GM12878 (cell line): ENCODE results near the gene MICALL2. TPM values are rescaled to one million over a fixed set of nuclear protein-coding genes. Genes with fewer than 3 reads are reported as not detected.

Experiments
- ATAC-seq: fragments of 200-7000 bp; cut with Tn5 transposase; 3 replicates; pipeline ENCODE4 v1.9.1; 2020; ENCODE audit warnings: mild to moderate bottlenecking, moderate library complexity
- BruUV-seq: library from RNA; stranded (reverse); fragments of 400-500 nt; replicated peaks from 2 replicates; lab custom pipeline; 2021; lab: Mats Ljungman, UMichigan
- CTCF ChIA-PET: fragments of 300-600 bp; sonication (Branson Sonifier 250); formaldehyde crosslinking; extraction: SDS; loops from one replicate; lab custom pipeline; 2021; ENCODE audit warnings: inconsistent platforms; lab: Yijun Ruan, JAX
- POLR2A ChIA-PET: fragments of 350-600 bp; formaldehyde crosslinking; extraction: SDS; loops from one replicate; lab custom pipeline; 2021; ENCODE audit warnings: inconsistent platforms; lab: Charles Lee
- RAD21 ChIA-PET: fragments of 300-600 bp; sonication (Branson Sonifier 250); formaldehyde crosslinking; loops from one replicate; lab custom pipeline; 2023; ENCODE audit warnings: antibody characterized with exemption; ENCODE audit not compliant: unreplicated experiment; lab: Charles Lee
- SMC1A ChIA-PET: fragments of 300-600 bp; sonication (Branson Sonifier 250); formaldehyde crosslinking; loops from one replicate; lab custom pipeline; 2023; ENCODE audit not compliant: unreplicated experiment, uncharacterized antibody; lab: Charles Lee
- DNase-seq: peaks from one replicate; pipeline ENCODE4 v3.0.0-alpha.2; 2011; ENCODE audit warnings: low read depth, low spot score
- FAIRE-seq: peaks from 3 replicates; lab custom pipeline; 2011; peaks lifted over from hg19 to GRCh38; lab: Jason Lieb, UNC
- H2AFZ ChIP-seq: 2 replicates; pipeline ENCODE4 v1.6.0; 2011; ENCODE audit warnings: low read depth, low read length, control low read depth; ENCODE audit not compliant: control insufficient read depth
- H3K27ac ChIP-seq: 2 replicates; pipeline ENCODE4 v1.5.1; 2011; ENCODE audit warnings: control low read depth; ENCODE audit not compliant: control insufficient read depth, insufficient read depth
- H3K27me3 ChIP-seq, 2 experiments: replicated peaks in 1 of 2; 2 replicates each; pipeline versions ENCODE4 v1.6.0 to v1.6.1; 2011; ENCODE audit warnings: low read length in 1 of 2; ENCODE audit not compliant: control insufficient read depth in 2 of 2, insufficient read depth in 2 of 2
- H3K36me3 ChIP-seq, 2 experiments: 2 replicates each; pipeline ENCODE4 v1.5.1; 2011; ENCODE audit warnings: low read length in 1 of 2; ENCODE audit not compliant: control insufficient read depth in 2 of 2, insufficient read depth in 2 of 2
- H3K4me1 ChIP-seq: 2 replicates; pipeline ENCODE4 v1.6.1; 2011; ENCODE audit warnings: mild to moderate bottlenecking, low read length, moderate library complexity, mixed read lengths; ENCODE audit not compliant: control insufficient read depth, insufficient read depth
- H3K4me2 ChIP-seq: 2 replicates; pipeline ENCODE4 v1.6.0; 2011; ENCODE audit warnings: control low read depth; ENCODE audit not compliant: control insufficient read depth, insufficient read depth
- H3K4me3 ChIP-seq: fragments of 200-600 bp; sonication (generic); 2 replicates; pipeline ENCODE4 v1.5.1; 2016
- H3K79me2 ChIP-seq: 2 replicates; pipeline ENCODE4 v1.6.0; 2011; ENCODE audit warnings: low read length; ENCODE audit not compliant: control insufficient read depth, insufficient read depth
- H3K9ac ChIP-seq: 2 replicates; pipeline ENCODE4 v1.8.0; 2011; ENCODE audit warnings: low read length, control low read depth, mixed read lengths; ENCODE audit not compliant: control insufficient read depth, insufficient read depth
- H3K9me3 ChIP-seq: replicated peaks from 3 replicates; pipeline ENCODE4 v1.5.1; 2011; ENCODE audit warnings: mild to moderate bottlenecking, low read length; ENCODE audit not compliant: control insufficient read depth, insufficient read depth
- H4K20me1 ChIP-seq: 2 replicates; pipeline ENCODE4 v1.6.0; 2011; ENCODE audit not compliant: control insufficient read depth, insufficient read depth
- ATF2 ChIP-seq: IDR thresholded peaks from 2 replicates; pipeline ENCODE4 v1.6.1; 2012; ENCODE audit warnings: low read length, inconsistent platforms
- ATF3 ChIP-seq: IDR thresholded peaks from 2 replicates; pipeline ENCODE4 v1.6.1; 2011; ENCODE audit warnings: low read depth, mild to moderate bottlenecking, low read length, moderate library complexity, borderline replicate concordance; ENCODE audit errors: extremely low read depth
- BHLHE40 ChIP-seq, 2 experiments: fragments of 450-650 bp in 1 of 2; IDR thresholded peaks; 2 replicates each; pipeline ENCODE4 v1.6.1; 2011 to 2017; ENCODE audit warnings: low read depth in 2 of 2, borderline replicate concordance in 1 of 2, improper control_type of control experiment in 1 of 2, low read length in 1 of 2, mild to moderate bottlenecking in 1 of 2
- MEF2B ChIP-seq: fragments of 450-650 bp; IDR thresholded peaks from 2 replicates; pipeline ENCODE4 v1.6.1; 2018; ENCODE audit warnings: mild to moderate bottlenecking, moderate library complexity; ENCODE audit not compliant: partially characterized antibody, poor library complexity, severe bottlenecking
- MTA2 ChIP-seq: fragments of 450-650 bp; IDR thresholded peaks from 2 replicates; pipeline ENCODE4 v1.6.1; 2016; ENCODE audit warnings: low read depth, mild to moderate bottlenecking, moderate library complexity
- MTA3 ChIP-seq: IDR thresholded peaks from 2 replicates; pipeline ENCODE4 v1.6.1; 2012; ENCODE audit warnings: low read length, inconsistent platforms, borderline replicate concordance
- PAX8 ChIP-seq: fragments of 450-650 bp; IDR thresholded peaks from 2 replicates; pipeline ENCODE4 v1.6.1; 2017; ENCODE audit warnings: mild to moderate bottlenecking, moderate library complexity
- RAD51 ChIP-seq: fragments of 450-650 bp; IDR thresholded peaks from 2 replicates; pipeline ENCODE4 v1.6.1; 2016; ENCODE audit warnings: moderate library complexity, mild to moderate bottlenecking, inconsistent platforms
- RFX5 ChIP-seq: IDR thresholded peaks from 2 replicates; pipeline ENCODE4 v1.6.1; 2011; ENCODE audit warnings: low read depth, low read length, improper control_type of control experiment
- TCF12 ChIP-seq: IDR thresholded peaks from 2 replicates; pipeline ENCODE4 v1.6.1; 2011; ENCODE audit warnings: low read depth, mild to moderate bottlenecking, low read length
- TCF3 ChIP-seq: IDR thresholded peaks from 2 replicates; pipeline ENCODE4 v1.6.1; 2012; ENCODE audit warnings: low read depth, mild to moderate bottlenecking, low read length, borderline replicate concordance; ENCODE audit not compliant: insufficient read depth
- USF1 ChIP-seq: IDR thresholded peaks from 2 replicates; pipeline ENCODE4 v1.6.1; 2011; ENCODE audit warnings: borderline replicate concordance, low read depth, mild to moderate bottlenecking, moderate library complexity, mixed read lengths, low read length; ENCODE audit not compliant: insufficient read depth; ENCODE audit errors: extremely low read length
- USF2 ChIP-seq: IDR thresholded peaks from 2 replicates; pipeline ENCODE4 v1.6.1; 2011; ENCODE audit warnings: low read depth, low read length, improper control_type of control experiment, borderline replicate concordance
- ZBTB4 ChIP-seq: fragments of 450-650 bp; formaldehyde crosslinking; IDR thresholded peaks from 2 replicates; pipeline ENCODE4 v1.4.0; 2022; ENCODE audit warnings: mild to moderate bottlenecking, moderate library complexity
- WGBS: methylation state at CpG from one replicate; pipeline ENCODE4 v1.1.6; 2016; ENCODE audit warnings: low lambda C conversion rate; ENCODE audit not compliant: insufficient replicate concordance, insufficient coverage; ENCODE audit errors: missing lambda C conversion rate; 5-methylcytosine and 5-hydroxymethylcytosine counted together
- in situ Hi-C: fragments of 300-500 bp; cut with MboI; formaldehyde crosslinking; loops from 9 replicates; pipeline ENCODE4 v1.14.3; 2018; ENCODE audit warnings: mixed read lengths
- intact Hi-C: fragments of 100-400 bp; cut with micrococcal nuclease; formaldehyde crosslinking; loops from one replicate; pipeline ENCODE4 v1.14.2; 2022; ENCODE audit not compliant: unreplicated experiment
- polyA plus RNA-seq, 11 experiments: library from polyadenylated mRNA; depleted of rRNA in 4 of 11; unstranded in 6 of 11; stranded (reverse) in 5 of 11; fragments of >200 nt; fragmentation: Nextera tagmentation in 4 of 11; fragmentation: Illumina TruSeq in 1 of 11; extraction: Ambion mirVana in 4 of 11; extraction: Trizol in 1 of 11; gene quantifications; 1 replicate in 1 of 11; 2 replicates in 10 of 11; pipeline versions ENCODE4 v1.2.1 to v1.2.3, GENCODE V29; 2011 to 2016; ENCODE audit warnings: inconsistent platforms in 2 of 11, missing spikeins in 2 of 11, low read depth in 1 of 11
- total RNA-seq, 4 experiments: library from RNA; depleted of rRNA in 3 of 4; stranded (reverse); fragments of >200 nt in 3 of 4; fragmentation: Illumina TruSeq in 1 of 4; extraction: Trizol in 1 of 4; gene quantifications; 2 replicates each; pipeline versions ENCODE4 v1.2.1 to v1.2.3, GENCODE V29; 2013 to 2021

MICALL2 gene
- total and polyA plus RNA-seq, 10 of the 15 experiments (the other 5 are each of a cell fraction or from before 2014, with no cell fraction given): 0.04 to 1.7 (median 0.83) TPM; not detected in 3

GRCh38 chr7:1422512-1423263 is 36.6 kb downstream of the MICALL2 start:
- Histone ChIP-seq H3K4me2 (no peak overlapping the region), H3K27me3 (peaks cover 0 to 2% of the 10 kb centered on the region in 2 experiments; a peak in 2 of 4 replicates), H3K4me3 (no peak overlapping the region), H3K9me3 (no peaks in the 10 kb centered on the region), H3K27ac (no peak overlapping the region), H3K36me3 (no peaks in the 10 kb centered on the region), H3K4me1 (peaks cover 5% of the 10 kb centered on the region), H4K20me1 (no peaks in the 10 kb centered on the region), H3K9ac (no peak overlapping the region), H2AFZ (no peak overlapping the region), H3K79me2 (no peaks in the 10 kb centered on the region)
- ChIA-PET POLR2A (no interaction called here), RAD21 (no interaction called here), SMC1A (interaction anchor here (0.7 kb wide), 2 partner anchors 10 to 11 kb away, joined by 3 read pairs; no protein-coding TSS in a partner anchor), CTCF (interaction anchor here (0.9 to 1.6 kb wide), 2 partner anchors 9 to 10 kb away, joined by 3 to 5 read pairs; no protein-coding TSS in a partner anchor)
- in situ Hi-C loops (no loop called here), intact Hi-C loops (no loop called here)
- TF ChIP-seq MTA2 (peak; percentile 31; the same call in 1 of the 2 replicates), TCF12 (peak; percentile 52; the same call in 1 of the 2 replicates), MTA3 (no peak), PAX8 (no peak), USF1 (peak; percentile 16), RFX5 (no peak), TCF3 (no peak), USF2 (peak; percentile 54), ATF3 (0 out of 2 replicates have a peak, but pooled peaks have one; percentile 32), MEF2B (peak; percentile 65), ZBTB4 (CRISPR knock-in tag) (no peak), RAD51 (peak; percentile 97), BHLHE40 (IDR thresholded peaks at IDR 0.05; ENCODE audit: borderline replicate concordance in 1 of 2, low read depth in 2 of 2, low read length in 1 of 2) (peak in 1 of 2 experiments; percentile 41; a peak in 1 of 4 replicates), ATF2 (no peak)
- no TSS peak for BruUV-seq
- ATAC-seq (peak; percentile 32; the same call in 2 of the 3 replicates), FAIRE-seq (no peak), DNase-seq (no peak)
- 28% methylated on average over 18 of the region's 24 CpGs for WGBS
